Measurements from ENCODE around the gene GMDS. TPM values are rescaled to one million over a fixed set of nuclear protein-coding genes. Genes with fewer than 3 reads are reported as not detected.

The GMDS gene
- total RNA-seq, 1 experiment from 2014 or later, result 31.1 TPM

DNA sequence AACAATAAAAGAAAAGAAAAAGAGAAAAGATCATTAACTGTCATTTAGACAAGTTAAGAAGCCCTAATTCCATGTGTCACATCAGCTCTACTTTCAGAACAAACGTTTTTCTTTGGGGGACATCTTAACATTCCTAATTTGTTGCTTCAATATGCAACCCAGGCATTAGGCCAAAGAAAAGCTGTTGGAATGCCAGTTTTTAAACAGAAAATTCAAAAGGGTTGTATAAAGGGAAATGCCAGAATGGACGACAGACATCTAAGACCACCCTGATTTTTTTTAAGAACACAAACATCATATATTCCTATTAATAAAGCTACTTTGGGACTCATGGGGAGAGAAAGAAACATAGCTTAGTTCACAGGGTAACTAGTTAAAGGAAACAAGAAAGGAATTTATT lies 315.0 kb downstream of the GMDS start:
- Mint-ChIP-seq H3K36me3 (ENCODE audit: insufficient read depth, unreplicated experiment) (no peaks in the 10 kb centered on the region), H3K27ac (ENCODE audit: unreplicated experiment) (no peak overlapping the region), H3K4me3 (ENCODE audit: unreplicated experiment) (no peak overlapping the region), H3K4me1 (ENCODE audit: low read depth, unreplicated experiment) (no peaks in the 10 kb centered on the region), H3K27me3 (ENCODE audit: insufficient read depth, unreplicated experiment) (no peaks in the 10 kb centered on the region), H3K9me3 (ENCODE audit: unreplicated experiment) (peaks cover 10% of the 10 kb centered on the region)
- POLR2A ChIA-PET, result no interaction called here
- H3K9me3 ChIP-seq, result 0 out of 2 replicates have a peak, but pooled peaks cover 5% of the 10 kb centered on the region
- intact Hi-C loops (cut with micrococcal nuclease; ENCODE audit: unreplicated experiment), result no loop called here
- no peaks in the 10 kb centered on the region for H3K27me3 ChIP-seq (replicated peaks; ENCODE audit: control insufficient read depth, insufficient read depth, low read length)
- BruUV-seq (replicated peaks), result no TSS peak
- no peak overlapping the region for H3K4me3 ChIP-seq (ENCODE audit: low read depth, low read length)
- CTCF ChIA-PET, result no interaction called here
- TF ChIP-seq CTCF (IDR thresholded peaks at IDR 0.05; ENCODE audit: insufficient read depth in 1 of 2, low read depth in 1 of 2, low read length in 1 of 2, severe bottlenecking in 1 of 2, unreplicated experiment in 1 of 2), result no peak
- no peaks in the 10 kb centered on the region; the same call in 1 of the 2 replicates for H3K36me3 ChIP-seq (ENCODE audit: control insufficient read depth, insufficient read depth, low read length)
- DNase-seq, result no peak
- H3K4me1 ChIP-seq, result no peaks in the 10 kb centered on the region

DNA sequence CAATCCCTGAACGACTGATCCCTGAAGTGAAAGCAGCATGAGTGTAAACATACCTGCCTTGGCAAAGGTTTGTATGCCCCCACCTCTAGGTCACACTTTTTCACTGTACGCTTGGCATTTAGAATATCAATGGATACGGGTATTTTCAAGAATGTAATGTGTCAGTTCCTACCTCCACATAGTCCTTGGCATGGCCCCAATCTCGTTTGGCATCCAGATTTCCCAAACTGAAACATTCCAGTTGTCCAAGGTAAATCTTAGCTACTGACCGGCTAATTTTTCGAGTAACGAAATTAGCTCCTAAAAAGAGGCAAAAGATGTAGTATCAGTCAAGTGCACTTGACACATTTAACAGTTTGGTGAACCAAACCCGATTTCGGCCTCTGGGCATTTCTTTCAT lies 315.5 kb downstream of the GMDS start:
- no peaks in the 10 kb centered on the region for H3K36me3 Mint-ChIP-seq (ENCODE audit: insufficient read depth, unreplicated experiment)
- Histone ChIP-seq H3K36me3 (ENCODE audit: control insufficient read depth, insufficient read depth, low read length) (no peaks in the 10 kb centered on the region; the same call in 1 of the 2 replicates), H3K9me3 (0 out of 2 replicates have a peak, but pooled peaks cover 5% of the 10 kb centered on the region), H3K4me1 (no peaks in the 10 kb centered on the region), H3K27me3 (replicated peaks; ENCODE audit: control insufficient read depth, insufficient read depth, low read length) (no peaks in the 10 kb centered on the region), H3K4me3 (ENCODE audit: low read depth, low read length) (no peak overlapping the region)
- H3K9me3 Mint-ChIP-seq (ENCODE audit: unreplicated experiment), result peaks cover 10% of the 10 kb centered on the region
- no peaks in the 10 kb centered on the region for H3K4me1 Mint-ChIP-seq (ENCODE audit: low read depth, unreplicated experiment)
- ChIA-PET POLR2A (no interaction called here), CTCF (no interaction called here)
- TF ChIP-seq CTCF (IDR thresholded peaks at IDR 0.05; ENCODE audit: insufficient read depth in 1 of 2, low read depth in 1 of 2, low read length in 1 of 2, severe bottlenecking in 1 of 2, unreplicated experiment in 1 of 2), result no peak
- H3K4me3 Mint-ChIP-seq (ENCODE audit: unreplicated experiment), result no peak overlapping the region
- H3K27ac Mint-ChIP-seq (ENCODE audit: unreplicated experiment), result no peak overlapping the region
- BruUV-seq (replicated peaks), result no TSS peak
- intact Hi-C loops (cut with micrococcal nuclease; ENCODE audit: unreplicated experiment), result no loop called here
- no peaks in the 10 kb centered on the region for H3K27me3 Mint-ChIP-seq (ENCODE audit: insufficient read depth, unreplicated experiment)
- no peak for DNase-seq

DNA sequence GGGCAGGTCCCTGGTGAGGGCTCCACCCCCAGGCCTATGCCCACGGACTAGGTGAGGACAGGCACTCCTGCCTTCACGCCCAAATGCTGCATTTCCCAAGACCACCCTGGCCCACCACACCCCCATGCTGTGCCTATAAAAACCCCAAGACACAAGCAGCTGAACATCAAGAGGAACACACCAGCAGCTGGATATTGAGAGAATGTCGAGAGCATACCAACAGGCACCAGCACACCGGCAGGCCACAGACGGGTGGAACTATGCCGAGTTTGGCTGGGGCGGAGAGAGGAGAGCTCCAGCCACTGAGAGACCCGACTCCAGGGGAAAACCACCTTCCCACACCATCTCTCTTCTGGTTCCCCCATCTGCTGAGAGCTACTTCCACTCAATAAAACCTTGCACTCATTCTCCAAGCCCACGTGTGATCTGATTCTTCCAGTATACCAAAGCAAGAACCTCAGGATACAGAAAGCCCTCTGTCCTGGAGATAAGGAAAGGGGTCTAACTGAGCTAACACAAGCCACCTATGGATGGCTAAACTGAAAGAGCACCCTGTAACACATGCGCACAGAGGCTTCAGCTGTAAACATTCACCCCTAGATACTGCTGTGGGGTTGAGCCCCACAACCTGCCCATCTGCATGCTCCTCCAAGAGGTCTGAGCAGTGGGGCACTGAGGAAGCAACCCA lies 319.5 kb downstream of the GMDS start:
- H3K4me1 ChIP-seq, result no peaks in the 10 kb centered on the region
- TF ChIP-seq CTCF (IDR thresholded peaks at IDR 0.05; ENCODE audit: insufficient read depth in 1 of 2, low read depth in 1 of 2, low read length in 1 of 2, severe bottlenecking in 1 of 2, unreplicated experiment in 1 of 2), result no peak
- no peaks in the 10 kb centered on the region for H3K27me3 ChIP-seq (replicated peaks; ENCODE audit: control insufficient read depth, insufficient read depth, low read length)
- Mint-ChIP-seq H3K36me3 (ENCODE audit: insufficient read depth, unreplicated experiment) (no peaks in the 10 kb centered on the region), H3K27ac (ENCODE audit: unreplicated experiment) (no peak overlapping the region), H3K4me3 (ENCODE audit: unreplicated experiment) (no peak overlapping the region), H3K9me3 (ENCODE audit: unreplicated experiment) (peaks cover 10% of the 10 kb centered on the region), H3K4me1 (ENCODE audit: low read depth, unreplicated experiment) (no peaks in the 10 kb centered on the region), H3K27me3 (ENCODE audit: insufficient read depth, unreplicated experiment) (no peaks in the 10 kb centered on the region)
- ChIA-PET POLR2A (no interaction called here), CTCF (no interaction called here)
- no peak overlapping the region for H3K4me3 ChIP-seq (ENCODE audit: low read depth, low read length)
- H3K36me3 ChIP-seq (ENCODE audit: control insufficient read depth, insufficient read depth, low read length), result no peaks in the 10 kb centered on the region; the same call in 1 of the 2 replicates
- H3K9me3 ChIP-seq, result no peaks in the 10 kb centered on the region
- intact Hi-C loops (cut with micrococcal nuclease; ENCODE audit: unreplicated experiment), result no loop called here
- no TSS peak for BruUV-seq (replicated peaks)
- DNase-seq, result no peak

Measured in Caco-2 (cell line).